Measurements from ENCODE around the gene GANAB. TPM values are rescaled to one million over a fixed set of nuclear protein-coding genes. Genes with fewer than 3 reads are reported as not detected.
A peak's percentile ranks its signal among the peaks of the same experiment; 100 is the strongest.

Gene GANAB
- total and polyA plus RNA-seq, 2 of the 13 experiments (the other 11 are each of a cell fraction or from before 2014, with no cell fraction given): 99.5 to 234 TPM

GRCh38 chr11:62604460-62605120 lies 41.8 kb downstream of the GANAB start:
- ATAC-seq: no peak
- no peak overlapping the region for H3K4me3 ChIP-seq (replicated peaks in 1 of 3; ENCODE audit: insufficient read depth in 1 of 3, low read depth in 2 of 3, low read length in 3 of 3)
- peak; percentile 32 for FAIRE-seq
- intact Hi-C loops (cut with micrococcal nuclease; ENCODE audit: unreplicated experiment): no loop called here
- no peak overlapping the region for H3K9ac ChIP-seq (ENCODE audit: insufficient read depth, low read depth, low read length)
- no peak overlapping the region for H2AFZ ChIP-seq (ENCODE audit: low read length)
- no peaks in the 10 kb centered on the region; a peak in 2 of 5 replicates for H3K36me3 ChIP-seq (replicated peaks in 1 of 2; ENCODE audit: control insufficient read depth in 1 of 2, insufficient read depth in 2 of 2, low read length in 2 of 2)
- no peaks in the 10 kb centered on the region for H3K9me3 ChIP-seq (ENCODE audit: low read length)
- in situ Hi-C loops (cut with HindIII; ENCODE audit: extremely low pct_ligation_motif_present, low pct_unique_long_range_greater_than_20kb): no loop called here
- WGBS (ENCODE audit: low lambda C conversion rate): 78% methylated on average over 11 of the region's 13 CpGs
- no peak overlapping the region for H3K27ac ChIP-seq (ENCODE audit: extremely low read length, insufficient read depth, low read length)
- H4K20me1 ChIP-seq (ENCODE audit: insufficient read depth, low read length): no peaks in the 10 kb centered on the region
- BruUV-seq (replicated peaks): no TSS peak
- no peak overlapping the region for H3K4me2 ChIP-seq (ENCODE audit: low read depth, low read length)
- CTCF ChIA-PET (ENCODE audit: low intra/inter-chr PET ratio, low total read pairs): no interaction called here
- POLR2A ChIA-PET: interaction anchor here (1.0 to 2.0 kb wide), 4 partner anchors 13 to 237 kb away, joined by 3 to 8 read pairs (median 6); partner anchors contain the start of genes B3GAT3, C11orf98, CSKMT and TUT1
- H3K27me3 ChIP-seq (ENCODE audit: control insufficient read depth in 1 of 2, insufficient read depth in 2 of 2, low read length in 2 of 2): no peaks in the 10 kb centered on the region; a peak in 1 of 5 replicates
- peaks cover 20% of the 10 kb centered on the region for H3K79me2 ChIP-seq (ENCODE audit: insufficient read depth, low read length)
- peak; percentile 62 for DNase-seq (ENCODE audit: low spot score)
- H3K4me1 ChIP-seq (ENCODE audit: insufficient read depth, low read length): peaks cover 41% of the 10 kb centered on the region
- TF ChIP-seq ZBTB33 (CRISPR knock-in tag; IDR thresholded peaks at IDR 0.05): peak; percentile 81
- TF ChIP-seq ZNF281 (CRISPR knock-in tag; IDR thresholded peaks at IDR 0.05; ENCODE audit: borderline replicate concordance): peak; percentile 65; the same call in 1 of the 2 replicates
- 0 out of 2 replicates have a peak, but pooled peaks have one; percentile 16 for TF ChIP-seq SAP130 (CRISPR knock-in tag; IDR thresholded peaks at IDR 0.05; ENCODE audit: low read depth)
- no peak for TF ChIP-seq ZNF337 (CRISPR knock-in tag; IDR thresholded peaks at IDR 0.05; ENCODE audit: borderline replicate concordance, low read depth)
- no peak for TF ChIP-seq HMGA1 (CRISPR knock-in tag; conservative IDR thresholded peaks at IDR 0.05)
- TF ChIP-seq HHEX (CRISPR knock-in tag; IDR thresholded peaks at IDR 0.05): no peak
- TF ChIP-seq ZFP90 (CRISPR knock-in tag; IDR thresholded peaks at IDR 0.05; ENCODE audit: borderline replicate concordance): no peak
- TF ChIP-seq ZNF687 (CRISPR knock-in tag; IDR thresholded peaks at IDR 0.05): peak; percentile 9; the same call in 1 of the 2 replicates
